ENCODE data around the gene CLIC5.
A peak's percentile ranks its signal among the peaks of the same experiment; 100 is the strongest.

The CLIC5 gene

DNA sequence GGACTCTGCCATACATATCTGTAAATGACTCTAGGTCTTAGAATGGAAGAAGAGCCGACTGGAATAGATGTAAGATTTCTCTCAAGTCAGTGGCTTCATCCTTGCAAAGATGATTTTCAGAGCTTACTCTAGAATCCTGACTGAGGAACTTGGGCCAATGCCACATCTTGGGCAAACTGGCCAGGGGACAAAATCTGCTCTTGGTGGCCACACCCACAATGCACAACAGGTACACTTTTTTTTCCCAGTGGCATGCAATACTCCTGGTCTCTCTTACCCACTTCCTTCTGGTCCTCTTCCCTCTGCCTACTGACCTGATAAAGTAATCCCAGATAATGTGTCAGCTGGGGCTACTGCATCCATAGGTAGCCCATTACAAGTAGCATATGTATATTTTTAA, 13.4 kb downstream of the CLIC5 start:
- H3K4me3 Mint-ChIP-seq: no peak overlapping the region
- peaks cover 33% of the 10 kb centered on the region for H3K27me3 Mint-ChIP-seq (ENCODE audit: low read depth, poor library complexity)
- no peak for DNase-seq
- H3K4me1 Mint-ChIP-seq: no peaks in the 10 kb centered on the region
- no peaks in the 10 kb centered on the region for H3K9me3 Mint-ChIP-seq
- no peaks in the 10 kb centered on the region for H3K36me3 Mint-ChIP-seq (ENCODE audit: low read depth)
- TF ChIP-seq CTCF (IDR thresholded peaks at IDR 0.05): no peak
- no peak overlapping the region for H3K27ac Mint-ChIP-seq

GRCh38 chr6:46000905-46001304, 14.8 kb downstream of the CLIC5 start:
- H3K4me1 Mint-ChIP-seq: no peaks in the 10 kb centered on the region
- no peaks in the 10 kb centered on the region for H3K36me3 Mint-ChIP-seq (ENCODE audit: low read depth)
- H3K9me3 Mint-ChIP-seq: no peaks in the 10 kb centered on the region
- DNase-seq: no peak
- TF ChIP-seq CTCF (IDR thresholded peaks at IDR 0.05): no peak
- H3K27me3 Mint-ChIP-seq (ENCODE audit: low read depth, poor library complexity): peaks cover 28% of the 10 kb centered on the region
- H3K4me3 Mint-ChIP-seq: no peak overlapping the region
- no peak overlapping the region for H3K27ac Mint-ChIP-seq

DNA sequence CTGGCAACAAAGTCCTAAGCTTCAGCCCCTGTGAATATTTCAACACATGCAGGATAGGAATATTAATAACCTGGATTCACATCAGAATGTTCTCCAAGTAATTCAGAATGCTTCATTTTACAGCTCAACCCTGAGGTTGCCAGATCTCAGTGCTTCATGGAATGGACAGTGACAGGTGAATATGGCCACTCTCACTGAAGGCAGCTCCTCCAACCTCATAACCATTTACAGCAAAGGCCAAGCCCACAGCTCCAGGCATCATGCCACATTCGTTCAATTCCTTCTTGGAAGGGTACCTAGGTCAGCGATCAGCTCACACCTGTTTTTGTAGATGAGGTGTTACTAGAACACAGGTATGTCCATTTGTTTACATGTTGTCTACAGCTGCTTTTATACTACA, 17.1 kb downstream of the CLIC5 start:
- Mint-ChIP-seq H3K36me3 (ENCODE audit: low read depth) (no peaks in the 10 kb centered on the region), H3K9me3 (no peaks in the 10 kb centered on the region), H3K4me1 (no peaks in the 10 kb centered on the region), H3K27me3 (ENCODE audit: low read depth, poor library complexity) (peaks cover 24% of the 10 kb centered on the region), H3K27ac (no peak overlapping the region), H3K4me3 (no peak overlapping the region)
- DNase-seq: no peak
- TF ChIP-seq CTCF (IDR thresholded peaks at IDR 0.05): no peak

DNA sequence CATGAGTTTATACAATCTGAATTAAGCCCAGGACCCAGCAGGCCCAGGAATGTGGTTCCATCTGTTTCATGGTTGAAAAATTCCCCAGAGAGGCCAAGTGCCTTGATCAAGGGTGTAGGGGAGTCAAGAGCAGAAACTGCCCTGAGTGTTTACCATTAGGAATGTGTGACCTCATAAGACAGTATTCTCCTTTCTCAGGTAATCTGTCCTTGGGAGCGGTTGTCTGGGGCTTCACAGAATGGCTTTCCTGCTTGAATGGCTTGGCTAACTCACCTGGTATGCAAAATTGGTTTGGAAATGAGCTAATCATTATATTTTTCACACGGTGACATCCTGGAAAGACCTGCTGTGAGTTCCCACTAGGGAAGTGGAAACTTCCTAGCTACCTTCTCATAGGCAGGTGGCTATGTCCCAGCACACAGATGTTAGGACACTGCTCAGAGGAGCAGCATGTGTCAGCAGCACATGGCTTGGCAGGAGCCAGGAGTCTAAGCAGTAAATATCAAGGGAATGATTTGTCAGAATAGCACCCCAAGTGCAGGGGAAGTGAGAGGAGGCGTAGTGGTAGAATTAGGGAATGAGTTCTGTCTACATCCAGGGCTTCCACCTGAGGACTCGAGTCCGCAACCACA, 17.7 kb downstream of the CLIC5 start:
- TF ChIP-seq CTCF (IDR thresholded peaks at IDR 0.05): no peak
- no peak for DNase-seq
- H3K4me1 Mint-ChIP-seq: no peaks in the 10 kb centered on the region

DNA sequence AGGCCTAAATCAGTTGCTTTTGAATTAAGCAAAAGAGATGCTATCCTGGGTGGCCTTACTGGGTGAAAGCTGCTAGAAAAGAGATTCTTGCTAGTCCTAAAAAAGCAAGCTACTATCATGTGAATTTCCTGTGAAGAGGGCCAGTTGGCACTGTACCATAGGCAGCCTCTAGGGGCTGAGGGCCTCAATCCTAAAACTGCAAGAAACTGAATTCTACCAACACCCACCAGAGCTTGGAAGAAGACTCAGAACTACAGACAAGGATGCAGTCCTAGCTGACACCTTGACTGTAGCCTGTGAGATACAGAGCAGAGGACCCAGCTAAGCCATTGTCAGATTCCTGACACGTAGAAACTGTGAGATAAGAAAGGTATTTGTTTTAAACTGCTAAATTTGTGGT, 24.5 kb downstream of the CLIC5 start:
- Mint-ChIP-seq H3K27ac (no peak overlapping the region), H3K9me3 (peaks cover under 1% of the 10 kb centered on the region), H3K4me1 (no peaks in the 10 kb centered on the region), H3K27me3 (ENCODE audit: low read depth, poor library complexity) (peaks cover 3% of the 10 kb centered on the region), H3K4me3 (no peak overlapping the region), H3K36me3 (ENCODE audit: low read depth) (no peaks in the 10 kb centered on the region)
- peak; percentile 21 for TF ChIP-seq CTCF (IDR thresholded peaks at IDR 0.05)
- DNase-seq: no peak

More for the DNA sequence above, 17.7 kb downstream of the CLIC5 start:
- Mint-ChIP-seq H3K27ac (no peak overlapping the region), H3K36me3 (ENCODE audit: low read depth) (no peaks in the 10 kb centered on the region), H3K27me3 (ENCODE audit: low read depth, poor library complexity) (peaks cover 21% of the 10 kb centered on the region), H3K9me3 (no peaks in the 10 kb centered on the region), H3K4me3 (no peak overlapping the region)

- H3K36me3 Mint-ChIP-seq (ENCODE audit: low read depth): no peaks in the 10 kb centered on the region
- H3K27ac Mint-ChIP-seq: no peak overlapping the region
- no peak for TF ChIP-seq CTCF (IDR thresholded peaks at IDR 0.05)
- no peaks in the 10 kb centered on the region for H3K4me1 Mint-ChIP-seq
- DNase-seq: no peak
- peaks cover 6% of the 10 kb centered on the region for H3K27me3 Mint-ChIP-seq (ENCODE audit: low read depth, poor library complexity)
- no peak overlapping the region for H3K4me3 Mint-ChIP-seq
- H3K9me3 Mint-ChIP-seq: peaks cover 6% of the 10 kb centered on the region
Observed at GRCh38 chr6:45990162-45990561, 25.5 kb downstream of the CLIC5 start.
